HepG2 (cell line): ENCODE results near the gene CENPL. TPM values are rescaled to one million over a fixed set of nuclear protein-coding genes. Genes with fewer than 3 reads are reported as not detected.

Experiments used
- BRCA1 ChIP-seq: sonication (generic); formaldehyde crosslinking; IDR thresholded peaks from 2 replicates; pipeline ENCODE4 v1.4.0; 2020; ENCODE audit warnings: missing genetic modification reagents
- CENPT ChIP-seq: sonication (generic); formaldehyde crosslinking; IDR thresholded peaks from 2 replicates; pipeline ENCODE4 v1.8.0; 2022; ENCODE audit warnings: low read depth, mild to moderate bottlenecking, moderate library complexity, missing genetic modification reagents
- FOXK1 ChIP-seq: sonication (generic); formaldehyde crosslinking; IDR thresholded peaks from 2 replicates; pipeline ENCODE4 v1.4.0; 2020; ENCODE audit warnings: low read depth, missing genetic modification reagents, borderline replicate concordance
- HDAC6 ChIP-seq: fragments of 200-600 bp; sonication (generic); IDR thresholded peaks from 2 replicates; pipeline ENCODE4 v1.7.0; 2017; ENCODE audit warnings: mild to moderate bottlenecking, antibody characterized with exemption, low read length, low read depth
- HOXA5 ChIP-seq: sonication (generic); formaldehyde crosslinking; IDR thresholded peaks from 2 replicates; pipeline ENCODE4 v1.4.0; 2020; ENCODE audit warnings: missing genetic modification reagents
- MIER3 ChIP-seq: IDR thresholded peaks from 2 replicates; pipeline ENCODE4 v1.6.1; 2016; ENCODE audit warnings: missing compliant biosample characterization, borderline replicate concordance
- NAIF1 ChIP-seq: sonication (generic); formaldehyde crosslinking; IDR thresholded peaks from 2 replicates; pipeline ENCODE4 v1.5.0; 2020; ENCODE audit warnings: mild to moderate bottlenecking, missing genetic modification reagents, borderline replicate concordance
- NFE2L1 ChIP-seq: sonication (generic); formaldehyde crosslinking; IDR thresholded peaks from 2 replicates; pipeline ENCODE4 v1.4.0; 2020; ENCODE audit warnings: missing genetic modification reagents, mild to moderate bottlenecking, borderline replicate concordance
- NFKBIZ ChIP-seq: IDR thresholded peaks from 2 replicates; pipeline ENCODE4 v1.6.1; 2018; ENCODE audit warnings: missing genetic modification reagents, missing compliant biosample characterization
- PLRG1 ChIP-seq: fragments of 450-650 bp; conservative IDR thresholded peaks from 2 replicates; pipeline ENCODE4 v1.6.1; 2016
- REL ChIP-seq: sonication (generic); formaldehyde crosslinking; conservative IDR thresholded peaks from 2 replicates; pipeline ENCODE4 v1.8.0; 2022; ENCODE audit warnings: mild to moderate bottlenecking, missing genetic modification reagents, moderate library complexity
- SMAD9 ChIP-seq: sonication (generic); formaldehyde crosslinking; IDR thresholded peaks from 2 replicates; pipeline ENCODE4 v1.5.1; 2020; ENCODE audit warnings: mild to moderate bottlenecking, missing genetic modification reagents
- SRSF4 ChIP-seq: fragments of 200-400 bp; formaldehyde crosslinking; IDR thresholded peaks from one replicate; pipeline ENCODE4 v1.6.1; 2018; ENCODE audit warnings: mild to moderate bottlenecking, low read depth, low read length, moderate library complexity; ENCODE audit not compliant: poor library complexity, severe bottlenecking
- STAG1 ChIP-seq: sonication (generic); formaldehyde crosslinking; IDR thresholded peaks from 2 replicates; pipeline ENCODE4 v1.4.0; 2020; ENCODE audit warnings: missing genetic modification reagents
- TCF7 ChIP-seq: sonication (generic); IDR thresholded peaks from 2 replicates; pipeline ENCODE4 v1.6.1; 2016; ENCODE audit warnings: antibody characterized with exemption, low read depth
- TP53 ChIP-seq: sonication (generic); formaldehyde crosslinking; conservative IDR thresholded peaks from 2 replicates; pipeline ENCODE4 v1.4.0; 2020; ENCODE audit warnings: missing genetic modification reagents
- UBTF ChIP-seq: sonication (generic); formaldehyde crosslinking; IDR thresholded peaks from 2 replicates; pipeline ENCODE4 v1.4.0; 2020; ENCODE audit warnings: mild to moderate bottlenecking, missing genetic modification reagents
- ZBTB42 ChIP-seq: sonication (generic); formaldehyde crosslinking; IDR thresholded peaks from 2 replicates; pipeline ENCODE4 v1.5.0; 2020; ENCODE audit warnings: mild to moderate bottlenecking, missing genetic modification reagents
- ZFP1 ChIP-seq: IDR thresholded peaks from 2 replicates; pipeline ENCODE4 v1.6.1; 2016
- ZFX ChIP-seq: sonication (generic); formaldehyde crosslinking; IDR thresholded peaks from 2 replicates; pipeline ENCODE4 v1.4.0; 2020; ENCODE audit warnings: mild to moderate bottlenecking, low read depth, missing genetic modification reagents, moderate library complexity
- ZNF124 ChIP-seq: sonication (generic); formaldehyde crosslinking; IDR thresholded peaks from 2 replicates; pipeline ENCODE4 v1.4.0; 2020; ENCODE audit warnings: missing genetic modification reagents
- ZNF256 ChIP-seq: sonication (generic); formaldehyde crosslinking; conservative IDR thresholded peaks from 2 replicates; pipeline ENCODE4 v1.4.0; 2020; ENCODE audit warnings: missing genetic modification reagents
- ZNF503 ChIP-seq: sonication (generic); formaldehyde crosslinking; IDR thresholded peaks from 2 replicates; pipeline ENCODE4 v1.4.0; 2020; ENCODE audit warnings: missing genetic modification reagents
- ZNF614 ChIP-seq: IDR thresholded peaks from 2 replicates; pipeline ENCODE4 v1.6.1; 2018; ENCODE audit warnings: missing biosample characterization, missing genetic modification reagents, inconsistent platforms, borderline replicate concordance
- ZNF761 ChIP-seq: sonication (generic); formaldehyde crosslinking; conservative IDR thresholded peaks from 2 replicates; pipeline ENCODE4 v1.4.0; 2020; ENCODE audit warnings: mild to moderate bottlenecking, missing genetic modification reagents
- ZNF83 ChIP-seq: sonication (generic); formaldehyde crosslinking; IDR thresholded peaks from 2 replicates; pipeline ENCODE4 v1.4.0; 2020; ENCODE audit warnings: missing genetic modification reagents, mild to moderate bottlenecking, borderline replicate concordance
- ZNF841 ChIP-seq: sonication (generic); formaldehyde crosslinking; IDR thresholded peaks from 2 replicates; pipeline ENCODE4 v1.8.1; 2023; ENCODE audit warnings: missing genetic modification reagents, borderline replicate concordance
- ZNF883 ChIP-seq: sonication (generic); formaldehyde crosslinking; IDR thresholded peaks from 2 replicates; pipeline ENCODE4 v1.5.1; 2020; ENCODE audit warnings: mild to moderate bottlenecking, missing genetic modification reagents; ENCODE audit errors: not compliant biosample characterization
- polyA plus RNA-seq, 8 experiments: library from polyadenylated mRNA; depleted of rRNA in 3 of 8; stranded (reverse) in 7 of 8; unstranded in 1 of 8; fragments of >200 nt; fragmentation: Illumina TruSeq in 4 of 8; extraction: Trizol in 4 of 8; gene quantifications; 2 replicates each; pipeline versions ENCODE4 v1.2.1 to v1.2.3, GENCODE V29; 2011 to 2016; ENCODE audit warnings: low read depth in 4 of 8, missing spikeins in 1 of 8, mixed read lengths in 1 of 8; ENCODE audit not compliant: insufficient read depth in 1 of 8
- total RNA-seq, 5 experiments: library from RNA; depleted of rRNA; stranded (reverse); fragments of >200 nt; fragmentation: Illumina TruSeq; extraction: Trizol; gene quantifications; 2 replicates each; pipeline ENCODE4 v1.2.3, GENCODE V29; 2016; ENCODE audit warnings: low read depth in 1 of 5

Gene CENPL
- total and polyA plus RNA-seq, 2 of the 13 experiments (the other 11 are each of a cell fraction or from before 2014, with no cell fraction given) = 4.4 to 14.2 TPM

DNA sequence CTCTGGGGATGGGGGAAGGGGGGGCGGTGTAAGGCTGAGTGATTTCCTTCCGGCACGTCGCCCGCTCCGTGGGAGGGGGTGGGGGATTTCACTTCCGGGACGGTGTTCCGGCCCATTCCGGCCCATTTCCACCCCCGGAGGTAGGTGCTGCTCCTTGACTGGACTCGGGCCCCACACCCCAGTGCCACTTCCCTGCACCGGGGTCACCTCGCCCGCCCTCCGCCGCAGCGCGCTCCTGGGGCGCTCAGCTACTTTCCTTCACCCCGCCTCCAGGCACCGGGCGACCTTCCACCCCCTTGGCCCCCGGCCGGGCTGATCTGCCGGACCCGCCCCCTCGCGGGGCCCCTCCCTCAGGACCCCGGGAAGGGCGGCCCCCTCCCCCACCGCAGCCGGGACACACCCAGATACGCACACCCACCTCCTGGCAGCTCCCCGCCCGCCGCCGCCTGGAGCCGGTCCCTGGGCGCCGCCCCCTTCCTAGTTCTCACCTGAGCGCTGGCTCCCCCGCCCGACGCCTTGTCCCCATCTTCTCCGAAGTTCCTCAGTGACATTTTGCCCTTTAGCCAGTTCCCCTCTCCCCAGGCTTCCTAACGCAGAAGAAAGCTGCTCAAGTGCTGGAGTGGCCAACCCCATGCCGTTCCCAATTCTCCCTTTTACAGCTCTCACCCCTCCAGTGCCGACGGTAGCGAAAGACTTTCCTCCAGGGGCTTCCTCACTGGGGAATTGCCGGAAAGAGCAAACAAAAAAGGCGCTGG lies 43.8 kb upstream of the CENPL start, which contains the start of gene ZBTB37 (continued):
- no peak for TF ChIP-seq NAIF1 (CRISPR knock-in tag)
- no peak for TF ChIP-seq MIER3 (CRISPR knock-in tag)
- TF ChIP-seq ZNF503 = peak; percentile 38; the same call in 1 of the 2 replicates
- no peak; the same call in 1 of the 2 replicates for TF ChIP-seq UBTF (CRISPR knock-in tag)
- no peak for TF ChIP-seq SRSF4
- peak; percentile 15 for TF ChIP-seq ZNF883 (CRISPR knock-in tag)
- no peak for TF ChIP-seq REL (CRISPR knock-in tag)
- no peak for TF ChIP-seq CENPT
- TF ChIP-seq HOXA5 (CRISPR knock-in tag) = no peak
- TF ChIP-seq ZNF256 (CRISPR knock-in tag) = no peak
- no peak for TF ChIP-seq ZBTB42 (CRISPR knock-in tag)
- TF ChIP-seq ZFP1 (CRISPR knock-in tag) = no peak
- no peak for TF ChIP-seq TP53 (CRISPR knock-in tag)
- peak; percentile 66; the same call in 1 of the 2 replicates for TF ChIP-seq ZFX
- TF ChIP-seq BRCA1 (CRISPR knock-in tag) = no peak
- TF ChIP-seq ZNF614 (CRISPR knock-in tag) = no peak; the same call in 1 of the 2 replicates
- TF ChIP-seq STAG1 (CRISPR knock-in tag) = no peak
- TF ChIP-seq NFKBIZ (CRISPR knock-in tag) = no peak; the same call in 1 of the 2 replicates
- TF ChIP-seq PLRG1 = no peak
- no peak for TF ChIP-seq SMAD9
- no peak for TF ChIP-seq NFE2L1
- no peak for TF ChIP-seq TCF7
- TF ChIP-seq ZNF761 = no peak
- TF ChIP-seq FOXK1 (CRISPR knock-in tag) = no peak; the same call in none of the 2 replicates
- no peak for TF ChIP-seq ZNF841 (CRISPR knock-in tag)
- no peak for TF ChIP-seq ZNF124
- TF ChIP-seq HDAC6 = no peak
- TF ChIP-seq ZNF83 (CRISPR knock-in tag) = no peak
